ENCODE data around the gene UQCRC1. TPM values are rescaled to one million over a fixed set of nuclear protein-coding genes. Genes with fewer than 3 reads are reported as not detected.
A peak's percentile ranks its signal among the peaks of the same experiment; 100 is the strongest.

The UQCRC1 gene
- total RNA-seq, 4 donors from 2014 or later, result 679 to 861 (median 720) TPM

DNA sequence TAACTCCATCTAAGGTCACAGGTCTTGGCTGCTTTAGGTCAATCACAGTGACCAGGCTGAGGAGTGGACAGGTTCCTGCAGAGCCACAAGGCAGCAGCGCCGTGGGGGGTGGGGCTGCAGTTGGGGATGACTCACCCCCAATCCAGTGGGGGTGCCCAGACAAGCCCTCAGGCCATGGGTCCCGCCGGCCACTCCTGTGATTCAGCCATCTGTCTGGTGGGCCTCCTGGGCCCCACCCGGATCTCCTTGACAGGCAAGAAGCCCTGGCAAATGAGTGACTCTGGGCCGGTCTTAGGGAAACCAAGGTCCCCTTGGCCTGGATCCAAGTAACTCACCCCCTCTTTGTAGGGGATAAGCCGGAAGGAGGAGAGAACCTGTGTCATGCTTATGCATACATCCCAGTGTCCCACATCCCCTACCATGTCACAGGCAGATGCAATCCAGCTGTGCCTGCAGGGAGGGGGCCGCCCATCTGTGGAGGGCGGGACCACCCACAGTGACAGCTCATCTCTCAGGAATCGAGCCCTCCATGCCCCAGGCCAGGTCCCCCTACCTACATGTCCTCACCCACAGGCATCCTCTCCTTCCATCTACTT is 13.8 kb downstream of the UQCRC1 start:
- Histone ChIP-seq H3K36me3 (peaks cover 0 to 17% of the 10 kb centered on the region in 2 donors), H3K9me3 (no peaks in the 10 kb centered on the region), H3K27ac (peak overlapping the region; percentile 85 to 98 (median 92)), H3K27me3 (no peaks in the 10 kb centered on the region), H3K4me1 (peaks cover 53 to 58% of the 10 kb centered on the region in 2 donors), H3K4me3 (peak overlapping the region in 1 of 4 donors; percentile 45)
- ATAC-seq, result no peak
- no peak for TF ChIP-seq POLR2A (IDR thresholded peaks at IDR 0.05)
- TF ChIP-seq CTCF (IDR thresholded peaks at IDR 0.05 in 4 of 5, conservative IDR thresholded peaks at IDR 0.05 in 1 of 5), result no peak
- intact Hi-C loops (cut with DNase I; ENCODE audit: low total_unique reads), result no loop called here
- in situ Hi-C loops (cut with MboI; ENCODE audit: low sequenced_read_pairs in 4 of 4), result no loop called here
- peak in 1 of 2 donors; percentile 59 for DNase-seq

DNA sequence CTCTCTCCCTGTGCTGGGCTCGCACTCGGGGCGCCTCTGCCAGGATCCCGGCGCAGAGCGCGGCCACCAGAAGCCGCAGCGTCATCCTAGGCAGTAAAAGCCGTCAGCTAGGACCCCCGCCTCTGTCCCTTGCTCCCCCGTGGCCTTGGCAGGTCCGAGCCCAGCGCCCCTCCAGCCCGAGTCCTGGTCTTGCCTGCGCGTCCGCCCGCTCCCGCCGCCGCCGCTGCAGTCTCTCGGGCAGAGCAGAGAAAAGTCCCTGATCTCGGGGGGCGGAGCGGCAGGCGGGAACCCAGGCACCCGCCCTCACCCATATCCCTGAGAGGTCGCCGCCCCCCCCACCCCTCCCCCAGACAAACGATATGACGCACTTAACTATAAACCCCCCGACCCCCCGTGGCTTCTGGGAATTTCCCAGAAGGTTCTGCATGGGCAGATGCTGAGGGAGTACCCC is 14.3 kb downstream of the UQCRC1 start, which contains the start of gene COL7A1:
COL7A1 (minus strand) TSS at position 255 of the 451 bp plus-strand sequence; CDS start at position 85, 170 bp downstream.
- no peaks in the 10 kb centered on the region for H3K27me3 ChIP-seq
- H3K27ac ChIP-seq, result peak within 1 kb of the TSS; percentile 85 to 98 (median 92)
- H3K4me1 ChIP-seq, result peaks cover 48 to 53% of the 10 kb centered on the region in 2 donors
- TF ChIP-seq CTCF (IDR thresholded peaks at IDR 0.05 in 4 of 5, conservative IDR thresholded peaks at IDR 0.05 in 1 of 5) (no peak), POLR2A (IDR thresholded peaks at IDR 0.05) (no peak)
- H3K36me3 ChIP-seq, result peaks cover 0 to 12% of the 10 kb centered on the region in 2 donors
- in situ Hi-C loops (cut with MboI; ENCODE audit: low sequenced_read_pairs in 4 of 4) (no loop called here), intact Hi-C loops (cut with DNase I; ENCODE audit: low total_unique reads) (no loop called here)
- H3K4me3 ChIP-seq, result peak within 1 kb of the TSS; percentile 38 to 50 (median 44)
- ATAC-seq (no peak), DNase-seq (no peak)
- H3K9me3 ChIP-seq, result no peaks in the 10 kb centered on the region

GRCh38 chr3:48594417-48595049 is 14.9 kb downstream of the UQCRC1 start:
- Histone ChIP-seq H3K9me3 (no peaks in the 10 kb centered on the region), H3K36me3 (peaks cover 0 to 6% of the 10 kb centered on the region in 2 donors), H3K27ac (peak overlapping the region in 1 of 4 donors; percentile 47), H3K27me3 (no peaks in the 10 kb centered on the region), H3K4me3 (peak overlapping the region; percentile 38 to 50 (median 44)), H3K4me1 (peaks cover 42 to 47% of the 10 kb centered on the region in 2 donors)
- DNase-seq (no peak), ATAC-seq (no peak)
- intact Hi-C loops (cut with DNase I; ENCODE audit: low total_unique reads) (no loop called here), in situ Hi-C loops (cut with MboI; ENCODE audit: low sequenced_read_pairs in 4 of 4) (no loop called here)
- TF ChIP-seq POLR2A (IDR thresholded peaks at IDR 0.05) (no peak), CTCF (IDR thresholded peaks at IDR 0.05 in 4 of 5, conservative IDR thresholded peaks at IDR 0.05 in 1 of 5) (no peak)

DNA sequence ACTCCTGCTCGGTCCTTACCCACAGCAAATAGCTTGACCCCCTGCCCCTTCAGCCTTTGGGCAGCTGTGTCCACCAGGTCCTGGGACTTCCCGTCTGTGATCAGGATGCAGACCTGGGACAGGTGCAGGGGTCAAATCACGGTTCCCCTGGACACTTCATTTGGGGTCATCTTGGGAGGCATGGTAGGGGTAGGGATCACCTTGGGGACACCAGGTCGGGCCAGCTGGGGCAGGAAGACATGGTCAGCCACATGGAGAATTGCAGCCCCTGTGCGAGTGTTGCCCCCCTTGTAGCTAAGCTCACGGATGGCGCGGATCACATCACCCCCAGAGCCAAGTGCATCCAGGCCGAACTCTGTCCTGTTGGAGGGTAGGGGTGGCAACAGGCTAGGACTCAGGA is 16.1 kb downstream of the UQCRC1 start:
- TF ChIP-seq CTCF (IDR thresholded peaks at IDR 0.05 in 4 of 5, conservative IDR thresholded peaks at IDR 0.05 in 1 of 5) (no peak), POLR2A (IDR thresholded peaks at IDR 0.05) (no peak)
- intact Hi-C loops (cut with DNase I; ENCODE audit: low total_unique reads), result no loop called here
- Histone ChIP-seq H3K27me3 (no peaks in the 10 kb centered on the region), H3K27ac (no peak overlapping the region), H3K9me3 (no peaks in the 10 kb centered on the region), H3K4me1 (peaks cover 30 to 35% of the 10 kb centered on the region in 2 donors), H3K36me3 (no peaks in the 10 kb centered on the region), H3K4me3 (no peak overlapping the region)
- no peak for DNase-seq
- no peak for ATAC-seq
- in situ Hi-C loops (cut with MboI; ENCODE audit: low sequenced_read_pairs in 4 of 4), result no loop called here

All from gastrocnemius medialis (tissue), 4 donors.